GM06990 (cell line): ENCODE data around the gene ERC2.

Source experiments
- DNase-seq: peaks from one replicate; pipeline ENCODE4 v3.0.0-alpha.2; 2011; ENCODE audit not compliant: insufficient read length; ENCODE audit errors: extremely low read depth
- H3K27me3 ChIP-seq: replicated peaks from 2 replicates; pipeline ENCODE4 v1.6.0; 2011; ENCODE audit warnings: low read length; ENCODE audit not compliant: control insufficient read depth, insufficient read depth
- H3K36me3 ChIP-seq: 2 replicates; pipeline ENCODE4 v1.5.1; 2011; ENCODE audit warnings: low read length; ENCODE audit not compliant: control insufficient read depth, insufficient read depth
- H3K4me3 ChIP-seq: replicated peaks from 2 replicates; pipeline ENCODE4 v1.5.1; 2011; ENCODE audit warnings: low read depth, mild to moderate bottlenecking, control low read depth, low read length
- TF ChIP-seq, protein P1 (sequence below): IDR thresholded peaks from 2 replicates; pipeline ENCODE4 v1.5.1; 2011; ENCODE audit warnings: low read length, control low read depth, mild to moderate bottlenecking, inconsistent platforms; ENCODE audit not compliant: insufficient read depth, poor library complexity, severe bottlenecking

The ERC2 gene

DNA sequence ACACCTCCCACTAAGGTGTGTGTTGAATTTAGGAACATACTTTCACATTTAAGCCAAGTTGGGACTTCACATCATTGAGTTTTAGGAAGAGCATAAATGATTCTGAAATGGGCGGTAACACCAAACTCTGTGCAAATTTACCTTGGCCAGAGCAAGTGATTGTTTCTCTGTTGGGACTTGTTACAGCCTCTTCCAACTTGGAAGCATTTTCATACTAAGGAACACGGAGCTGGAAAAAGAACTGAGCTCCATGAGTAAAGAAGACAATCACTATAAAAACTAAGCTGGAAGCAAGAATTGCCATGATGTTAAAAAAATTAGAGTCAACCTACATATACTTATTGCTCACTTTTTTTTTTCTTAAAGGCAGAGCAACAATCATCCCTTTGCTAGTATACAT is 371.3 kb downstream of the ERC2 start:
- Histone ChIP-seq H3K4me3 (no peak overlapping the region), H3K27me3 (no peaks in the 10 kb centered on the region), H3K36me3 (no peaks in the 10 kb centered on the region)
- TF ChIP-seq, protein P1, sequence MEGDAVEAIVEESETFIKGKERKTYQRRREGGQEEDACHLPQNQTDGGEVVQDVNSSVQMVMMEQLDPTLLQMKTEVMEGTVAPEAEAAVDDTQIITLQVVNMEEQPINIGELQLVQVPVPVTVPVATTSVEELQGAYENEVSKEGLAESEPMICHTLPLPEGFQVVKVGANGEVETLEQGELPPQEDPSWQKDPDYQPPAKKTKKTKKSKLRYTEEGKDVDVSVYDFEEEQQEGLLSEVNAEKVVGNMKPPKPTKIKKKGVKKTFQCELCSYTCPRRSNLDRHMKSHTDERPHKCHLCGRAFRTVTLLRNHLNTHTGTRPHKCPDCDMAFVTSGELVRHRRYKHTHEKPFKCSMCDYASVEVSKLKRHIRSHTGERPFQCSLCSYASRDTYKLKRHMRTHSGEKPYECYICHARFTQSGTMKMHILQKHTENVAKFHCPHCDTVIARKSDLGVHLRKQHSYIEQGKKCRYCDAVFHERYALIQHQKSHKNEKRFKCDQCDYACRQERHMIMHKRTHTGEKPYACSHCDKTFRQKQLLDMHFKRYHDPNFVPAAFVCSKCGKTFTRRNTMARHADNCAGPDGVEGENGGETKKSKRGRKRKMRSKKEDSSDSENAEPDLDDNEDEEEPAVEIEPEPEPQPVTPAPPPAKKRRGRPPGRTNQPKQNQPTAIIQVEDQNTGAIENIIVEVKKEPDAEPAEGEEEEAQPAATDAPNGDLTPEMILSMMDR, result no peak
- no peak for DNase-seq

DNA sequence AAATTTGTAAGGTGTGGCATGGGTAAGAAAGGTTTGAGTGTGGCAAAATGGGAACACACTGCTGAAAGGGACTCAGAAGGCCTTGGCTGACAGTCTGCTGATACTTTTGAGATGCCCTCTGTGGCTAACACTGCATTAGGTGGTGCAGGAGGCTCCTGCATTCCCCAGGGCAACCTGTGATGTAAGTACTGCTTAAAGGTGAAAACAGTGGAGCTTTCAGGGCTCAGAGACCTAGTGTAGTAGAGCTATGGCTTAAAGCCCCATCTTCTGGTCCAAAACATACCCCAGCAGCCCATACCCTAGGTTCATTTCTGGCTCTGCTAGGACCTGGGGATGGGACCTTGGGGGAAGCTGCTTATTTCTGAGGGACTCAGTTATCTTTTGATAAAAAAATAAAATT is 374.1 kb downstream of the ERC2 start:
- TF ChIP-seq, protein P1, result no peak

DNA sequence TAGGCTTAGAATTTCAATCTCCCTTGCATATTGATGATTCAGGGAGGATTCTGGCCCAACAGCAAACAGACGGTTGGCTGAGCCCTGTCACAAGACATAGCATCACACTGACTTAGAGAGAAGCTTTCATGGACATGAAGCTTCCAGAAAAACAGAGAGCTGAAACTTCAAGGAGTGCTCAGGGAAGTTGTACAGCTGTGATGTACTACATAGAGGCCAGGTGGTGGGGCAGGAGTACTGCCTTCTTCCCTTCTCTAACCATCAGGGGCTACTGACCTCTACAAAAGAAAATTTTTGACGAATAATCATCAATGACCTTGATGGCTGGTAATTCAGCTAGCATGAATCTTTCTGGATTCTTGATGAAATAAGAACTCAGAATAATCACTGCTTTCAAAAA is 378.5 kb downstream of the ERC2 start:
- TF ChIP-seq, protein P1, result no peak
- DNase-seq, result no peak
- Histone ChIP-seq H3K36me3 (no peaks in the 10 kb centered on the region), H3K27me3 (no peaks in the 10 kb centered on the region), H3K4me3 (no peak overlapping the region)

More for the DNA sequence above, 374.1 kb downstream of the ERC2 start:
- Histone ChIP-seq H3K4me3 (no peak overlapping the region), H3K27me3 (no peaks in the 10 kb centered on the region), H3K36me3 (no peaks in the 10 kb centered on the region)
- DNase-seq, result no peak

DNA sequence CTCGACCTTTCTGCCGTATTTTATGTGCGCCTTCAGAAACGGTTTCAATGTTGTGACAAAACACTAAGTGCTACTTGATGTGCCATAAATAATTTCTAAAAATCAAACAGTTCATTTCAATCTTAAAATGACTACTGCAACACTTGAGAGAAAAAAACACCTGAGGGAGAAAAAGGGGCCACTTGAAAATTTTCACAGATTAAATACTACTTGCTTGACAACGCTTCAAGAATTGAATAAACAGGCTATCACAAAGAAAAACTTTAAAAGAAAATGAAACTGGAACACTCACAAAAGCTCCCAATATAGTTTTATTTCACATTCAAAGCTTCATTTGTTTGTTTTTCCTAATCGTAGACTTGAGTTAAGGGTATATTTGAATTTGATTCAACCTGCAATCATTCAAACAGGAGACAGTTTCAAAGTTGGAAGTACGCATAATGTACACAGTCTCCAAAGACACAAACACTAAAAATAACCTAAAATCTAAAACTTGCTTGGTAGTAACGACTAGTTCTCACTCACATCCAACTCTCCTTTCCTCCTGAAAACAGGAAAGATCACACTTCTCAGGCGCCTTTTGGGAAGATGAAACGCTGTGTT is 380.7 kb downstream of the ERC2 start:
- no peak overlapping the region for H3K4me3 ChIP-seq
- TF ChIP-seq, protein P1, result no peak
- DNase-seq, result no peak
- no peaks in the 10 kb centered on the region for H3K36me3 ChIP-seq
- H3K27me3 ChIP-seq, result no peaks in the 10 kb centered on the region

DNA sequence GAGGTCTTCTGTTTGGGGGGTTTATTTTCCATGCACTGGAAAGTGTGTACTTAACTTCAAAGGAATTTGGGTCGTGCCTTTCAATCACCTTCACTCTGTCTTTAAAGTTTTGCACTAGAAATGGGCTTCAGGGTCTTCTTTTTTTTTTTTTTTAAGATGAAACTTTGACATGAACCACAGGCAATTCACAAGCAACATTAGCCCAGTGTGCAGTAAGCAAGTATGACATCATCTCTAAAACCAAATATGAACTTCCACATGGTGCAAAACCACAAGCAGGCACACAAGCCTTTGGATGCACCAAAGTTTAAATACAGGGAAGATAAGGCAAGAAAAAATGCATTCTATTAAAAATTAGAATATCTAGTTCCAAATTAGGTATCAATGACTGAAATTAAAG is 381.9 kb downstream of the ERC2 start:
- no peaks in the 10 kb centered on the region for H3K27me3 ChIP-seq
- TF ChIP-seq, protein P1, result no peak
- no peaks in the 10 kb centered on the region for H3K36me3 ChIP-seq
- no peak for DNase-seq
- H3K4me3 ChIP-seq, result no peak overlapping the region

DNA sequence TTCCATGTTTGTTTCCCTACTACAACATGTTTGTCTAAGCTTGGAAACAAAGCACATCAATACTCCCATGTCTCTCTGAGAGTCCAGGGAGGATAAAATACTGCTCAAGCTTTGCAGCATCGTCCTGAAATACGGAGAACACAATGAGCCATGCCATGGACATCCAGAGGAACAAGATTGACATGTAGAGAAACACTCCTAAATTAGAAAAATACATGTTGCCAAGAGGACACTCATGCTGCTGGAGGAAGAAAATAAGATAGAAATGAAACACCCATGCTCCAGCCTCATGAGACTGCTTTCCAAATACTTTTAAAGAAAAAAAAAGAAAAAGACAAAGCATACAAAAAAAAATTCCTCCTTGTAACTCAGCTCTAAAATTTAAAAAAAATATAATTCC is 387.0 kb downstream of the ERC2 start:
- Histone ChIP-seq H3K36me3 (no peaks in the 10 kb centered on the region), H3K27me3 (no peaks in the 10 kb centered on the region; the same call in 1 of the 2 replicates), H3K4me3 (no peak overlapping the region)
- DNase-seq, result no peak
- TF ChIP-seq, protein P1, result no peak
